Measurements from ENCODE around the gene GTF2H4.

GRCh38 chr6:30948811-30949210 lies 40.8 kb downstream of the GTF2H4 start:
- TF ChIP-seq CTCF (conservative IDR thresholded peaks at IDR 0.05; ENCODE audit: low read length) (no peak), EZH2phosphoT487 (IDR thresholded peaks at IDR 0.05; ENCODE audit: borderline replicate concordance, low read depth, low read length) (no peak)
